H9 (cell line): ENCODE data around the gene DEAF1. TPM values are rescaled to one million over a fixed set of nuclear protein-coding genes. Genes with fewer than 3 reads are reported as not detected.

Source experiments
- DNase-seq: peaks from one replicate; pipeline ENCODE4 v3.0.0-alpha.2; 2017
- H2AFZ ChIP-seq: one replicate; pipeline ENCODE4 v1.6.1; 2013; ENCODE audit warnings: mild to moderate bottlenecking, low read length, control low read depth, moderate library complexity
- H2AK5ac ChIP-seq: 2 replicates; pipeline ENCODE4 v1.6.1; 2013; ENCODE audit warnings: low read length, control low read depth, mixed read lengths; ENCODE audit not compliant: insufficient read length
- H2BK120ac ChIP-seq: one replicate; pipeline ENCODE4 v1.6.1; 2013; ENCODE audit warnings: low read depth, mild to moderate bottlenecking, low read length, control low read depth, inconsistent platforms; ENCODE audit not compliant: poor library complexity, severe bottlenecking
- H2BK12ac ChIP-seq: 2 replicates; pipeline ENCODE4 v1.6.1; 2013; ENCODE audit warnings: low read length, control low read depth, mixed read lengths, low read depth; ENCODE audit not compliant: insufficient read length
- H2BK15ac ChIP-seq: 2 replicates; pipeline ENCODE4 v1.6.1; 2013; ENCODE audit warnings: low read depth, low read length, control low read depth
- H2BK20ac ChIP-seq: one replicate; pipeline ENCODE4 v1.6.1; 2013; ENCODE audit warnings: low read depth, mild to moderate bottlenecking, low read length, control low read depth, inconsistent platforms; ENCODE audit not compliant: poor library complexity, severe bottlenecking
- H2BK5ac ChIP-seq: 2 replicates; pipeline ENCODE4 v1.6.1; 2013; ENCODE audit warnings: low read length, control low read depth, mixed read lengths; ENCODE audit not compliant: insufficient read length
- H3K14ac ChIP-seq: 2 replicates; pipeline ENCODE4 v1.6.1; 2013; ENCODE audit warnings: low read length, control low read depth; ENCODE audit not compliant: insufficient read depth
- H3K18ac ChIP-seq: 2 replicates; pipeline ENCODE4 v1.6.1; 2013; ENCODE audit warnings: low read depth, mild to moderate bottlenecking, mixed read lengths, low read length, control low read depth; ENCODE audit not compliant: insufficient read length
- H3K23ac ChIP-seq: 2 replicates; pipeline ENCODE4 v1.6.1; 2013; ENCODE audit warnings: low read length, control low read depth, mixed read lengths, low read depth; ENCODE audit not compliant: insufficient read length
- H3K23me2 ChIP-seq: 2 replicates; pipeline ENCODE4 v1.6.1; 2013; ENCODE audit warnings: low read depth, mild to moderate bottlenecking, mixed read lengths, low read length, control low read depth; ENCODE audit not compliant: insufficient read length, poor library complexity, severe bottlenecking
- H3K27ac ChIP-seq: 2 replicates; pipeline ENCODE4 v1.5.1; 2013; ENCODE audit warnings: low read length, control low read depth, mixed read lengths, low read depth; ENCODE audit not compliant: insufficient read length
- H3K27me3 ChIP-seq: 2 replicates; pipeline ENCODE4 v1.6.1; 2013; ENCODE audit warnings: low read length, control low read depth, inconsistent platforms; ENCODE audit not compliant: insufficient read depth
- H3K4ac ChIP-seq: 2 replicates; pipeline ENCODE4 v1.6.1; 2013; ENCODE audit warnings: low read depth, mild to moderate bottlenecking, control low read depth, inconsistent platforms, low read length, moderate library complexity
- H3K4me1 ChIP-seq: 2 replicates; pipeline ENCODE4 v1.6.1; 2013; ENCODE audit warnings: low read length, control low read depth, inconsistent platforms; ENCODE audit not compliant: insufficient read depth
- H3K4me2 ChIP-seq: 2 replicates; pipeline ENCODE4 v1.6.1; 2013; ENCODE audit warnings: low read length, control low read depth, mixed read lengths; ENCODE audit not compliant: insufficient read length, insufficient read depth
- H3K56ac ChIP-seq: 2 replicates; pipeline ENCODE4 v1.6.1; 2013; ENCODE audit warnings: low read depth, mild to moderate bottlenecking, mixed read lengths, low read length, control low read depth; ENCODE audit not compliant: insufficient read length
- H3K79me1 ChIP-seq: 2 replicates; pipeline ENCODE4 v1.6.1; 2013; ENCODE audit warnings: low read depth, mild to moderate bottlenecking, moderate library complexity, low read length, control low read depth, inconsistent platforms; ENCODE audit not compliant: insufficient read depth, poor library complexity, severe bottlenecking
- H3K79me2 ChIP-seq: 2 replicates; pipeline ENCODE4 v1.6.1; 2013; ENCODE audit warnings: low read length, control low read depth, inconsistent platforms; ENCODE audit not compliant: insufficient read depth
- H3K9ac ChIP-seq: 2 replicates; pipeline ENCODE4 v1.6.1; 2013; ENCODE audit warnings: low read length, control low read depth, mixed read lengths; ENCODE audit not compliant: insufficient read length; ENCODE audit errors: extremely low read depth
- H3K9me3 ChIP-seq: one replicate; pipeline ENCODE4 v1.6.1; 2013; ENCODE audit warnings: low read depth, low read length, inconsistent platforms; ENCODE audit not compliant: control insufficient read depth
- H3T11ph ChIP-seq: one replicate; pipeline ENCODE4 v1.6.1; 2013; ENCODE audit warnings: mild to moderate bottlenecking, low read length, control low read depth, inconsistent platforms
- H4K20me1 ChIP-seq: one replicate; pipeline ENCODE4 v1.6.1; 2013; ENCODE audit not compliant: control insufficient read depth, insufficient read length, insufficient read depth
- H4K5ac ChIP-seq: 2 replicates; pipeline ENCODE4 v1.6.1; 2013; ENCODE audit warnings: low read depth, mild to moderate bottlenecking, mixed read lengths, low read length, control low read depth; ENCODE audit not compliant: insufficient read length
- H4K8ac ChIP-seq: replicated peaks from 2 replicates; pipeline ENCODE4 v1.6.1; 2013; ENCODE audit warnings: low read length, control low read depth, mixed read lengths, low read depth; ENCODE audit not compliant: insufficient read length
- H4K91ac ChIP-seq: 2 replicates; pipeline ENCODE4 v1.6.1; 2013; ENCODE audit warnings: low read depth, mild to moderate bottlenecking, moderate library complexity, mixed read lengths, low read length, control low read depth; ENCODE audit not compliant: insufficient read length
- H3K27ac Mint-ChIP-seq, 3 experiments: 2 replicates in 2 of 3; 3 replicates in 1 of 3; pipeline ENCODE4 v1.8.0; 2020 to 2021; ENCODE audit warnings: mixed read lengths in 3 of 3, mild to moderate bottlenecking in 1 of 3, moderate library complexity in 1 of 3
- H3K27me3 Mint-ChIP-seq: 2 replicates; pipeline ENCODE4 v1.8.0; 2021; ENCODE audit warnings: low read depth, mild to moderate bottlenecking, moderate library complexity, mixed read lengths
- H3K36me3 Mint-ChIP-seq, 3 experiments: 2 replicates in 2 of 3; 3 replicates in 1 of 3; pipeline ENCODE4 v1.8.0; 2020 to 2021; ENCODE audit warnings: low read depth in 3 of 3, mixed read lengths in 3 of 3; ENCODE audit not compliant: insufficient read depth in 1 of 3
- H3K4me1 Mint-ChIP-seq, 2 experiments: 2 replicates each; pipeline ENCODE4 v1.8.0; 2020; ENCODE audit warnings: mixed read lengths in 2 of 2
- H3K4me3 Mint-ChIP-seq, 2 experiments: 2 replicates in 1 of 2; 3 replicates in 1 of 2; pipeline ENCODE4 v1.8.0; 2020 to 2021; ENCODE audit warnings: mild to moderate bottlenecking in 2 of 2, mixed read lengths in 2 of 2, moderate library complexity in 1 of 2
- H3K9me3 Mint-ChIP-seq, 2 experiments: 2 replicates in 1 of 2; 3 replicates in 1 of 2; pipeline ENCODE4 v1.8.0; 2020; ENCODE audit warnings: mild to moderate bottlenecking in 2 of 2, mixed read lengths in 2 of 2, moderate library complexity in 1 of 2
- CTCF ChIP-seq: fragments of 200-600 bp; sonication (generic); conservative IDR thresholded peaks from 3 replicates; pipeline ENCODE4 v1.8.0; 2021; ENCODE audit warnings: antibody characterized with exemption, mild to moderate bottlenecking
- WGBS: extraction: QIAGEN DNeasy Blood & Tissue Kit; methylation state at CpG from one replicate; pipeline ENCODE4 v1.1.7; 2013; ENCODE audit warnings: missing lambda C conversion rate, low lambda C conversion rate, mixed read lengths; ENCODE audit not compliant: insufficient read length; ENCODE audit errors: extremely low coverage; 5-methylcytosine and 5-hydroxymethylcytosine counted together
- total RNA-seq: library from RNA; stranded (reverse); gene quantifications from 2 replicates; pipeline ENCODE4 v1.2.1, GENCODE V29; 2021

DEAF1 gene
- total RNA-seq, 1 experiment from 2014 or later, result 67.3 TPM

- no peak overlapping the region for H3K4ac ChIP-seq
- no peak for TF ChIP-seq CTCF
- no peaks in the 10 kb centered on the region for H3K79me1 ChIP-seq
- no peak overlapping the region for H3K27ac ChIP-seq
- WGBS, result no CpG with 5 or more reads among the region's 28 CpGs
- Mint-ChIP-seq H3K4me1 (peaks cover 18 to 28% of the 10 kb centered on the region in 2 experiments), H3K4me3 (peak overlapping the region; percentile 55 to 75), H3K27me3 (peaks cover 55% of the 10 kb centered on the region), H3K9me3 (no peaks in the 10 kb centered on the region; a peak in 2 of 5 replicates), H3K36me3 (peaks cover 0 to 17% (median 0%) of the 10 kb centered on the region in 3 experiments; a peak in 3 of 7 replicates), H3K27ac (peak overlapping the region; percentile 15 to 97 (median 93); a peak in 5 of 7 replicates)
- H3K18ac ChIP-seq, result peak overlapping the region; percentile 52
- no peak overlapping the region for H4K91ac ChIP-seq
- H2AFZ ChIP-seq, result no peak overlapping the region
- H4K5ac ChIP-seq, result no peak overlapping the region
- H3K9ac ChIP-seq, result no peak overlapping the region
- H3K23ac ChIP-seq, result no peak overlapping the region
- H2BK5ac ChIP-seq, result no peak overlapping the region
- H3K4me2 ChIP-seq, result peak overlapping the region; percentile 33
- peak; percentile 59 for DNase-seq
- no peak overlapping the region for H2AK5ac ChIP-seq
- no peak overlapping the region for H4K8ac ChIP-seq
- no peaks in the 10 kb centered on the region; the same call in 1 of the 2 replicates for H3K4me1 ChIP-seq
- peaks cover 19% of the 10 kb centered on the region for H3K23me2 ChIP-seq
- H3T11ph ChIP-seq, result no peak overlapping the region
- H2BK120ac ChIP-seq, result no peak overlapping the region
- H3K56ac ChIP-seq, result no peak overlapping the region
- no peaks in the 10 kb centered on the region for H3K9me3 ChIP-seq
- H3K27me3 ChIP-seq, result peaks cover 33% of the 10 kb centered on the region
- no peaks in the 10 kb centered on the region for H3K79me2 ChIP-seq
- H4K20me1 ChIP-seq, result no peaks in the 10 kb centered on the region
- H3K14ac ChIP-seq, result peak overlapping the region; percentile 50
- H2BK15ac ChIP-seq, result no peak overlapping the region
- no peak overlapping the region for H2BK12ac ChIP-seq
- H2BK20ac ChIP-seq, result no peak overlapping the region
Observed at GRCh38 chr11:638631-639331, 56.2 kb downstream of the DEAF1 start.
